22Rv1 (cell line): ENCODE measurements around the gene AFAP1L2.

ENCODE experiments used
- CTCF ChIP-seq: fragments of 450-650 bp; IDR thresholded peaks from 2 replicates; pipeline ENCODE4 v1.5.1; 2017; ENCODE audit warnings: mild to moderate bottlenecking
- ZFX ChIP-seq: fragments of 450-650 bp; IDR thresholded peaks from 2 replicates; pipeline ENCODE4 v1.6.1; 2017; ENCODE audit warnings: antibody characterized with exemption, borderline replicate concordance

- no peak for TF ChIP-seq CTCF
- TF ChIP-seq ZFX: no peak
Observed at GRCh38 chr10:114260366-114260765, 143.9 kb downstream of the AFAP1L2 start.
